Cardiac atrium fibroblast (primary cell): ENCODE data around the gene RABEPK. TPM values are rescaled to one million over a fixed set of nuclear protein-coding genes. Genes with fewer than 3 reads are reported as not detected.

Experiments used
- total RNA-seq: library from RNA; depleted of rRNA; stranded (reverse); fragments of >200 nt; gene quantifications from 2 replicates; pipeline ENCODE4 v1.2.3, GENCODE V29; 2015

RABEPK gene
- 17.7 and 20.6 TPM in 2 replicates for total RNA-seq

GRCh38 chr9:125200216-125201047 is at the start of gene RABEPK:
RABEPK (plus strand) TSS chr9:125200542; CDS start chr9:125203014, 2,472 bp downstream.

DNA sequence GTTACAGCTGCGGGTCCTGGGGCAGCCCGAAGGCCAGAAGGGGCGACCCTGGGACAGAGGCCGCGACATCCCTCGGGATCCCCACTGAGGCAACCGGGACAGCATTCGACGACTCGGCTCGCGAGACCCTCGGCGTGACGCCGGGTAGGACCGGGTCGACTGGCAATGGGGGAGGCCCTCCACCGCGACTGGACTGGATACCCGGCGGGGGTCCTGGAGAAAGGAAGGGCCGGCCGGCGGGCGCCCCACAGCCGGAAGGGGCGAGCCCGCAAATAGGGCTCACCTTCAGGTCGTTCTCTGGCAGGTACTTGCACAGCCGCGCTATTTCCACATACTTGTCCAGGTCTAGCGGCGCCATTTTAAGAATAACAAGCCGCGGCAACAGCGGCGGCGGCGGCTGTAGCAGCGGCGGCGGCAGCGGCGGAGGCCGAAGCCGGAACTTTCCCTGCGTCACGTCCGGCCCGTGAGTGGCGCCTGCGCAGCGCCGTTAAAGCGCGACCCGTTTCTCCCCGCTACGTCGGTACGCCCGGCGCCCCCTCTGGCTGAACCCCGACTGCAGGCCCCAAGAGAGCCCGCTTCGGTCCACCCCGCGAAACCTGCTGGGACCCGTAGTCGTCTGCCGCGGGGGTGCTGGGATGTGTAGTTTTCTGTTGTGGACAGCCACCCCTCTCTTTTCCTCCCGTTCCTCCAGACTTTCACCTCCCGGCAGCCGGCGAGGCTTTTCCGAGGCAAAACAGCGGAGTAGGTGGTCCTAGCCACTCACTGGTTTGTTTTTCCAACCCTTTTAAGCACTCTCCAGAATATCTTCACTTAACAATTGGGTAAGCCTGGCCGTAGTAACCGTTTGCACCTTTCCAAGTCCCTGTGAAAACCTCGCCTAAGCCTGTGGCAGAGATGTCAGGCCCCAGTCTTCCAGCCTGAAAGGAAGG is 10.7 kb upstream of the RABEPK start, which contains the start of gene PPP6C:
Gene PPP6C, minus strand, starts transcription at position 443 of the 929 bp plus-strand sequence. Its CDS starts 85 bp downstream, at position 358.

DNA sequence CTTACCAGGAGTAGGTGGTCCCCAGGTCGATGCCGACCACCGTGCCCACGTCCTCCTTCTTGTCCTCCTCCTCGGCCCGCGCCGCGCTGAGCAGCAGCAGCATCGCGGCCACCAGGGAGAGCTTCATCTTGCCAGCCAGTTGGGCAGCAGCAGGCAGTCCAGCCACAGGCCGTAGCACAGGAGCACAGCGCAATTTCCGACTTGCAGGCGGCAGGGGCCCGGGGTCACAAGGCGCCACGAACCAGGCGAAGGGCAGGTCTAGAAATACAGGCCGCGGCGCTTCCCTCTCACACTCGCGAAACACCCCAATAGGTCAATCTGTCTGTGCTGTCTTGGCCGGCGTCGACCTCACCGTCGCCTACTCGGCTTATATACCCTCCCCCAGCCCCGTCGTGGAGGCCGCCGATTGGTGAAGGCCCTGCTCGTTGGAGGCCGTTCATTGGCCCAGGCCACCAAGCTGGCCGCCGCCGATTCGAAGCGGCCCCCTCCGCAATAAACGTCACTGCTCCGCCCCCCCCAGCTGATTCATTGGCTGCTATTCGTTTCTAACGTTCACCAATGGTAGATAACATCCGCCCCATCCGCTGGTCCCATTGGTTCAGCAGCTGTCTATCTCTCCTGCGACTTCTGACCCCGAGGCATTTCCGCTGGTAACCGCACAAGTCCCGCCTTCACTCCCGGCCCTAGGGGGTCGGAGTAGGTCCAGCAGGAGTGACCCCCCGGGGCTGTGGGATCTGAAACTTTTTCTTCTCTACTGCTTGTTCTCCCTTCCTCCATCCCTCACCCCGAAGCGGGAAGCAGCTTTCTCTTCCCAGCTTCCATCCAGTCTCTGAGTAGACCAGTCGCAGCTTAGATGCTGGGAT is 40.9 kb downstream of the RABEPK start, which contains the start of gene HSPA5:
Gene HSPA5, minus strand, starts transcription at position 344 of the 863 bp plus-strand sequence. Its CDS starts 217 bp downstream, at position 127.

DNA sequence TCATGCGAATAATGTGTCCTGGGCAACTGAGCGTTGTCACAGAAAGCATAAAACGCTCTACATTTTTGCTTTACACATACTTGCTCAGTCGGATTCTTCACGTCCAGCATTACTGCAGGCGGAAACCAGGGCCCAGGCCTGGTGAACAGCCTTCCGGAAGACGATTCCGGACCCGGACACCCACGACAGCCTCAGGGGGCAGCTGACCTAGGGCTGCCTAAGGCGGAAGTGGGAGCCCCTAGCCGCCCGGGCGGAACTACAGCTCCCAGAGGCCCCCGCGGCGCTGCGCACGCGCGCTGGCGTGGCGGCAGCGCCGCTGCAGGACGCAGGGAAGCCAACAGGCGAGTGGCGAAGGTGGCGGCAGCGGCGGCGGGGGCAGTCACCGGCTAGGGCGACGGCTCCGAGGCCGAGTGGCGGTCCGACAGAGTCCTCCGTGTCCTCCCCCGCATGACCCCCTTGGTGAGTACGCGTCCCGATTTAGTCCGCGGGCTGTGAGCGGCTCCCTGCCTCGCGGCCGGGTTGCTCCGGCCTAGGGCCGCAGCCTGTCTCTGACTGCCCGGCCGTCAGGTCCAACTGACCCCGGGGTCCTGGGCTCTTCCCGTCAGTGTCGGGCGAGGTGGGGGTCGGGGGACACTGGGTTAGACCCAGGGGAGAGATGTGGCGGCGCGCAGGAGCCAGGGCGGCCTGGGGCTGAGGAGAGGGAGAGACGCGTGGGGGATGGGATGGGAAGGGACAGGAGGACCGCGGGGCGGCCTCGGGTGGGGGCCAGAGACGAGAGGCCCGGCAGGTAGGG is 61.4 kb downstream of the RABEPK start, which contains the start of gene GAPVD1:
Gene GAPVD1, plus strand, starts transcription at position 326 of the 793 bp plus-strand sequence. CDS start 37,096 bp downstream, outside the sequence.

Other genes with a start within 250 kb of the RABEPK start
- gene SCAI, start 57.0 kb upstream of the RABEPK start, total RNA-seq, result 1.4 and 1.5 TPM in 2 replicates
- gene PPP6C, start 10.7 kb upstream of the RABEPK start, total RNA-seq, result 28.7 and 29.6 TPM in 2 replicates
- gene HSPA5, start 40.8 kb downstream of the RABEPK start, total RNA-seq, result 286 and 297 TPM in 2 replicates
- gene GAPVD1, start 61.3 kb downstream of the RABEPK start, total RNA-seq, result 22.2 and 22.4 TPM in 2 replicates